UCSD-AML1 (cell line): Measurements from ENCODE around the gene VSIG1.

Experiments used
- DNase-seq: peaks from one replicate; lab custom pipeline; 2025; ENCODE audit not compliant: unreplicated experiment; lab: John Stamatoyannopoulos, UW

Gene VSIG1

DNA sequence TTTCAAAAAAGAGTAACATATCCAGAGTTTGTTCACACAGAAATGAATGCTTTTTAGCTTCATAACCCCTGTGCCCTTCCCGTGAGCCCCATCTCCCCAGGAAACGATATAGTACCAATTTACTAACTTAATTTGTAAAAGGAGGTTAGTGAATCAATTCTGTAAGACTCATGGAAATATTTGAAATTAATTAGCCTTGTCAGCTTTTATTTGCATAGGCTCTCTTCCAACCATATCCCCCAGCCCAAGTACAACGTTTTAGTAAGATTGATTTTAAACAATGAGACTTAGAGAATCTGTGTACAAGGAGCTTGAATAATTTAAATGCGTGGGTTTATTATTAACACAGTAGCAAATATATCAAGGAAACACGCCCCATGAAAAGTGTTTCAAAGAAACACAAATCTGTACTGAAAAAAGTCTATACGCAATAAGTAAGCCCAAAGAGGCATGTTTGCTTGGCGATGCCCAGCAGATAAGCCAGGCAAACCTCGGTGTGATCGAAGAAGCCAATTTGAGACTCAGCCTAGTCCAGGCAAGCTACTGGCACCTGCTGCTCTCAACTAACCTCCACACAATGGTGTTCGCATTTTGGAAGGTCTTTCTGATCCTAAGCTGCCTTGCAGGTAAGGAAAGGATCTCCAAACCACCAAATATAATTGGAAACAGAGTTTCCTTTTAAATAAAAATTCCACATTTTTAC, at the start of gene VSIG1:
Gene VSIG1 (plus strand): TSS at position 512 of the 703 bp plus-strand sequence. CDS start 66 bp downstream, at position 578.
- no peak for DNase-seq

DNA sequence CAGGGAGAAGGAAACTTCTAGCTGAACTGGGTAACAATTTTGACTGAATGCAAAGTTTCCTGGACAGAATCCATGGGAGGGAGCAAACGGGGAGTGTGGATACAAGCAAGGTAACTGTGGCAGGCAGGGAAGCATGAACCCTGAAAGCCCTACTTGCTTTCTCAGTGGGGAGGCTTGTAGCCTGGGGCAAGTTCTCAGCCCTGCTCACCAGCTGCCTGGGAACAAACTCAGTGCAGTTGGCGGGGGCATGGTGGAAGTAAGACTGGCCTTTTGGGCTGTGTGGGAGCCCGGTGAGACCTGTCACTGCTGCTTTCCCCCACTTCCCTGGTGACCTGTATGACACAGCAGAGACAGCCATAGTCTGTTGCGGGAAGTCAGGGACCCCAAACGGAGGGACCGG, 48.7 kb upstream of the VSIG1 start:
- no peak for DNase-seq

- DNase-seq = no peak
Observed at GRCh38 chrX:108000751-108001150, 44.1 kb upstream of the VSIG1 start.

DNA sequence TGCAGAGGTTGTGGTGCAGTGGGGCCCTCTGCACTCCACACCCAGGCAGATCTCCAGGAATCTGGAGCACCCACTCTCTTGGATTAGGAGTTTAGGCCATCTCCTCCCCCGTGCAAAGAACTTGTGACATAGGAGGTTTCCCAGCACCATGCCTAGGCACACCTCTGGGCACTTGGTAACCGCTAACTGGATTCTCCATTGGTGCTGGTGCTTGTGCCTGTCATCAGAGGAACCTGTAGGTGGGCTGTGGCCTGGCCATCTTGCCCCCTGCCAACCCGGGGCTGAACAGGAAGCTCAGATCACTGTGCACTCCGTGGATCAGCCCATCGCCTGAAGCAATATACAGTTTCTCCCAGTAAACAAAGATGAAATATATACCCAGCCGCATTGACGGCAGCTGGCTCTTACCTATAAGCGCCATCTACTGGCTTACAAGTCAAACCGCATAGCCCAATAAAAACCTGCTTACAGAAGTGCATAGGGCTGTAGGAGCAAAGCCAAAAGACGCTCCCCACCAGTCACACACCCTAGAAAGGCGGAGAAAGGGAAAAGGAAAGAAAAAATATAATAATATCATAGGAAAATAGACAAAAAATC, 43.5 kb upstream of the VSIG1 start:
- no peak for DNase-seq

- DNase-seq = no peak
Observed at GRCh38 chrX:108018656-108019381, 26.0 kb upstream of the VSIG1 start.

GRCh38 chrX:108019382-108019875, 25.4 kb upstream of the VSIG1 start:
- no peak for DNase-seq

- no peak for DNase-seq
Observed at GRCh38 chrX:108020631-108021030, 24.2 kb upstream of the VSIG1 start.

DNA sequence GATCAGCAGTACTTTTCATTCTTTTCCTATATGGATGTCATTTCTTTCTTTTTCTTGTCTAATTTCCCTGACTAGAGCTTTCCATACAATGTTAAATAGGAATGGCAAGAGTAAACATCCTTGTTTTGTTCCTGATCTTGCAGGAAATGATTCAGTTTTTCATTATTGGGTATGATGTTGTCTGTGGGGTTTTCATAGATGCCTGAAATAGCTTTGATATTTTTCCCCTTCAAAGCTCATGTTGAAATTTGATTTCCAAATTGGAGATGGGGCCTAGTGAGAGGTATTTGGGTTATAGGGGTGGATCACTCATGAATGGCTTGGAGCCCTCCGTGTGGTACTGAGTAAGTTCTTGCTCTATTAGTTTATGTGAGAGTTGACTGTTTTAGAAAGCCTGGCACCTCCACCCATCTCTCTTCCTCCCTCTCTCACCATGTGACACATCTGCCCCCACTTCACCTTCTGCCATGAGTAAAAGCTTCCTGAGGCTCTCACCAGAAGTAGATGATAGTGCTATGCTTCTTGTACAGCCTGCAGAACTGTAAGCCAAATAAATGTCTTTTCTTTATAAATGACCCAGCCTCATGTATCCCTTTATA, 22.3 kb upstream of the VSIG1 start:
- DNase-seq = no peak

DNA sequence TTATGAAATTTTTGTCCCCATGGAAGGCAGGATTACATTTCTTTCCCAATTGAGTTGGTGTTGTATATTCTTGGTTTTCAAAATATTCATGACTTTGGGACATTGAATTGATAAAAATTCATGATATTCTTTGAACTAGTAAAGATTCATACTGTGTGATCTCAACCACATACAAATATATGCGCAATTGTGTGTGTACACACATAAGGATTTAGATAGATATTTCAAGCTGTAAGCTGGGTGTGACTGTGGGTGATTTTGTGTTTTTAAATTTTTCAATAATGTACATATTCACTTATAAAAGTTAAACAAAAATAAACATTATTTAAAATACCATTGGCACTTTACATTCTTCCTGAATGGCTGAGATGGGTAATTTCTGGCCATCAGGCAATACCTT, 19.5 kb upstream of the VSIG1 start:
- DNase-seq = no peak

DNA sequence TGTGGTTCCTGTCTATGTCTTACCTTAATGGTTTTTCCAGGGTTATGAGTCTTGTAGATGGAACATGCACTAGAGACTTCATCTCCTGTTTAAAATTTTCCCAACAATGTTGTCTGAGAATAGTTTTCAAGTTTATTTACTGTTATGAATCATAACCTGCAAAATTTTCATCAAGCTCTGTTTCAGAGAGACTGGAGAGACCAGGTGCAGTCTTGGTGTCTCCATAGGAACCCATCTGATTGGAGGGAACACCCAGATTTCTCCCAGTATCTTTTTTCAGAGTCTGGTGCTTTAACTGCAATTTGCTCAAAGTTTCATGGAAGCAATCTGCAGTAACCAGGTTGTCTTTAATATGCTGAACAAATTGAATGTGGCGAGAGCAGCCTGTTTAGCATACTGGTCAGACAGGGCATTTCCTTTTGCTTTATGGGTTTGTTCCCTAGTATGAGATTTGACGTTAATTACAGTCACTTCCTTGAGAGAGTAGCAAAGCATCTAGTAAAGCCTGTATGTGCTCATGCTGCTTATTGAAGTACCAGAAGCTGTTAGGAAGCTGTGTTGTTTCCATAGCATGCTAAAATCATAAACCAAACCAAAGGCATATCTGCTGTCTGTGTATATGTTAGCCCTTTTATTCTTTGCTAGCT, 18.8 kb upstream of the VSIG1 start:
- DNase-seq = no peak

DNA sequence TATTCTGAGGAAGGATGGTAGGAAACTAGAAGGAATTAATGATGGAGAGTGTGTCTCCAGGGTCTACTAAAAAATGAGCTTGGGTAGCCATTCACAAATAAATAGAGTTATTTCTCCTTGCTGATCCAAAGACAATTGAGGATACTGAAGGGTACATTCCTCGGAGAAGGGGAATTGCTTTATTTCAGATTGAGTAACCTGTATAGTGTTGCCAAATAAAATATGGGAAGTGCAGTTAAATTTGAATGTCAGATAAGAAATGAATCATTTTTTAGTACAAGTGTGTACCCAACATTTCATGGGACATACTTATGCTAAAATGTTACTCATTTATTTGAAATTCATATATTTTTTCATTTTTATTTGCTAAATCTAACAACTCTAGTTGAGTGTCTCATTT, 16.0 kb upstream of the VSIG1 start:
- no peak for DNase-seq

DNA sequence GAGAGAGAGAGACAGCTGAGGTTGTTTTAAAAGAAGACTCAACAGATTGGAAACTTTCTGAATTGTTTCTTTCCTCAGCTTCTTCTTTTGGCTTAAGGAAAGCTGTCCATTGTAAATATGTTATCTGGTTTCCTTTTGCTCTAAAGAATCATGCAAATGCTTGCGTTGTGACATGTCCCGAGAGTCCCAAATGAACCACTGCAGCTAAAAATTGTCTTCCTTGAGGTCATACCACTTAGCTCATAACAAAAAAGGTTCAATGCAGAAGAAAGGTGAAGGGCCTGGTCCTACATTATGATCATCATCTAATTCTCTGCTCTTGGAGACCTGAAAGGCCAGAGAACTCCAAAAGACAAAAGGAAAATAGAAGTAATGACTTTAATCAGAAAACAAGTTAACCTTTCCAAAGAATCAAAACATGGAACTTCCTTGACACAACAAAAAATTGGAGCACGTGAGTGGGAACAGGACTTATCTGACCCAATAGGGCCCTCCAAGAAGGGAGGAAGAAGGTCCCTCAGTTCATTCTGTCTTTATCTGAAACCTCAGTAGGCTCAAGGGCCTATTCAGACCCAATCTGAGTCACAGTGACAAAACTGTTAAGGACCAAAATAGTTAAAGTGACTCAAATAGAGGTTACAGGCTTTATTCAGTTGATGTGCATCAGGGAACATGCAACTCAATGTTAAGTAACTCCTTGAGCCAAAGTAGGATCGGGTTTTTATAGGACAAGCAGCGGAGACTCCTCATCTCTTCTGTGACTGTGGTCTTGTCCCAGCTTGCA, 14.7 kb upstream of the VSIG1 start:
- DNase-seq = no peak

DNA sequence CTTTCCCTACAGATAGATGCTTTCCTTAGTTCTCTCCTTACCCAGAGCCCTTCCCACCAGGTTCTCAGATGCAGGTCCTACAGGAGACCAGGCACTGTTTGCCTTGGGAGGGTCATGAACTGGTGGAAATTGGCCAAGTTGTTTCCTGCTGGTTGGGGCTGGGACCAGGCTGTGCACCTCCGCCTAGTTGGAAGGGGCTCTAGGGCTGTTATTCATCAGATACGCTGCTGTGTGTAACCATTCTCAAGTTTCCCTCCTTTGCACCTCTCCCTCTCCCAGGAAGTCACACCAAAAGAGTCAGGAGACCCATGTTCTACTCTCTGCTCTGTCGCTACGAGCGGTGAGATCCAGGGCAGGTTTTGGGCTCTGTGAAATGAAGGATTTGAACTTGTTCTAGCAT, 11.9 kb upstream of the VSIG1 start:
- DNase-seq = no peak

- DNase-seq = no peak
Observed at GRCh38 chrX:108033890-108034289, 11.0 kb upstream of the VSIG1 start.

GRCh38 chrX:108034725-108035124, 10.1 kb upstream of the VSIG1 start:
- no peak for DNase-seq

DNA sequence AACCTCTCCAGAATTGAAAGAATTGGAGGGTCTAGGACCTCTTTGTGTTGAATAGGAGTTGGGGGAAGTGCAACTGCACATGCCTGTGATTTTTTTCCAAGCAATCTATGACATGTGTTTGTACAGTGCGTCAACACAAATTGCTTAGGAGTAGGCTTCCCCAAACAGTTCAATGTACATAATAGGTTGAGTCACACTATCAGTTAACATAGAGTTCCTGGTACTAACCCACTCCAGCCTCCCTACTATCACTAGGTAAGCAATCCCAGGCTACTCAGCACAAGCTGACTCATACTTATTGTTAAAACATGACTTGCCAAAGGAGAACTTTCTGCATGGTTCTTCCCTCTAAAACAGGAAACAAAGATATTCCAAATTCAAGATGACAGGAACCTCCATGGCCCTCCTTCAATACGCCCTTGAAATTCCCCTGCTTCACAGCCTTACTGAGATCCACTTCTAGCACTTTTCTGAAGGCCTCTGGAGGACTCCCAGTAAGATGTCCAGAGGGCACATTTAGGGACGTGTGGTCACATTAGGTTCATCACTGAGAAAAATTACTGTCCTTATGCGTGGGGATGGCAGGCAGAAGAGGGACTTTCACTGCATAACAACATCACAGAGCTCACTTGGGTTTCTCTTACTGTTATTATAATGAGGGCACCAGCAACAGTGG, 8.4 kb upstream of the VSIG1 start:
- no peak for DNase-seq

DNA sequence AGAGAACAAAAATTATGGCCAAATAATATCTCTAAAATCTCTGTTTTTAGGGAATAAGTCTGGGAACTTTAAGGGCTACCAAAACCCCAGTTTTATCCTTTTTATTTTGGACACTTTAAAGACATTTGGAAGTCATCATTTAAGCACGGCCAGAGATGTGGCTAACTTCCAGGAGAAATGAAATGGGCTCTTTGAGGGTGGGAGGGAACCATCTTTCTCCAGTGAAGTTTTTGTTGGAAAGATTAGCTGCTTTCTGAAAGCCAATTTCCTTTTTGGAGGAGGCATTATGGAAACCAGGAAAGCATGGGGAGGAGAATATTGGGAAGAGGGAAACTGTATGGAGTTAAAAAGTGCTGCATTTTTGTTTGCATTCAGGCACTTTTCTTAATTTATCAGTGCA, 4.8 kb downstream of the VSIG1 start:
- no peak for DNase-seq

GRCh38 chrX:108053218-108053617, 8.4 kb downstream of the VSIG1 start:
- DNase-seq = no peak

- no peak for DNase-seq
Observed at GRCh38 chrX:108055546-108055945, 10.7 kb downstream of the VSIG1 start.

DNA sequence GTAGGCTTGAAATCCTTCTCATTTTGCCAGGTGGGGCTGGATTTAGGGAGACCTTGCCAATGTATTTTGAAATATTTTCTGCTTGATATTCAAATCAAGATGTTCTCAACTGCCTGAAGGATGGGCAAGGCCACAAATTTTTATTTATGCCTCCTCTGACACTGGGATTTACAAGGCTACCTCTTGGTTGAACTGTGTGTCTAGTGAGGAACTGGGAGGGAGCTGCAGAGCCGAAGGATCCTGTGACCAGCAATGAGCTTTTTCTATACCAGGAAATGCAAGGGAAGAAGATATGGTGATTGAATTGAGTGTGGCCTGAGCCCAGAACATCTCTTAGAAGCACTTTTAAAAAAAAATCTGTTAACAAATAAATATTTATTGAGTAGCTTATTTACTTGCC, 14.9 kb downstream of the VSIG1 start:
- DNase-seq = no peak
